ENCODE data around the gene NUAK2. TPM values are rescaled to one million over a fixed set of nuclear protein-coding genes. Genes with fewer than 3 reads are reported as not detected.

The NUAK2 gene
- total RNA-seq, 1 donor, result 34.2 TPM

DNA sequence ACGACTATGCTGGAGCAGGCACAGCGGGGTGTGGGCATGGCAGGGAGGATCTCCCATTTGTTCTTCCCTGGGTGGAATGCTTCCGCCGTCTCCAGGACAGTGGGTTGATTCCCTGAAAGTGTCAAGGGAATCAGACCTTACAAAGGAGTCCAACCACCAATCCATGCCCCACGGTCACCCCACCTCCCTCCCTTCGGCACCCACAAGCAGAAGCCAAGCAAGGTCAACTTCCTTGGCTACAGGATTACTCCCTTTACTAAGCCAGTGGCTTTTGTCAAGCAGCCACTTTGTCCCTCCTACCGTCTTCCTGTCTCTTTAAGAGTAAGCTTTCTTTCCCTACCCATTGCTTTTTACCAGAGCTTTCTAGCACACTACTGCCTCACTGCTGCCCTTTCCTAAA, 15.9 kb upstream of the NUAK2 start:
- Histone ChIP-seq H3K4me1 (ENCODE audit: insufficient read depth, low read length) (no peaks in the 10 kb centered on the region), H3K4me3 (ENCODE audit: low read length) (no peak overlapping the region), H3K27me3 (ENCODE audit: insufficient read depth, low read length) (peaks cover 4% of the 10 kb centered on the region), H3K9me3 (ENCODE audit: low read depth, low read length) (no peaks in the 10 kb centered on the region)

DNA sequence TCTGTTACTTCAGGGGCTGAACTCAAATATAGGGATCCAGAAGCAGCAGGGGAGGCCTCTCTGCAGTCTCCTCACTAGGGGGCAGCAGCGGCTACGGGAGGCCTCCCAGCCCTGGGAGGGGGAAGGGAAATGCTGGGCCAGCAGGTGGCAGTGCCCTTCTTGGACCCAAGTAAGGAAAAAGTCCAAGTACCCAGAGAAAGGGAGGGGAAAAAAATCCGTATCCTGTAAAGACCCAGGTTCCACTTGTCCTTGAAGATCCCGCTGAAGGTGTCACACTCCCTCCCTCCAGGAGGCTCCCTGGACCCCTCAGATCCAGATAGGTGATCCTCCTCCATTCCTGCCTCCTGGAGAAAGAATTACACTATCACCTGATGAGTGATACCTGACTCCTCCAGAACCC, 14.1 kb upstream of the NUAK2 start:
- no peak overlapping the region for H3K4me3 ChIP-seq (ENCODE audit: low read length)
- no peaks in the 10 kb centered on the region for H3K9me3 ChIP-seq (ENCODE audit: low read depth, low read length)
- no peaks in the 10 kb centered on the region for H3K27me3 ChIP-seq (ENCODE audit: insufficient read depth, low read length)
- H3K4me1 ChIP-seq (ENCODE audit: insufficient read depth, low read length), result no peaks in the 10 kb centered on the region

DNA sequence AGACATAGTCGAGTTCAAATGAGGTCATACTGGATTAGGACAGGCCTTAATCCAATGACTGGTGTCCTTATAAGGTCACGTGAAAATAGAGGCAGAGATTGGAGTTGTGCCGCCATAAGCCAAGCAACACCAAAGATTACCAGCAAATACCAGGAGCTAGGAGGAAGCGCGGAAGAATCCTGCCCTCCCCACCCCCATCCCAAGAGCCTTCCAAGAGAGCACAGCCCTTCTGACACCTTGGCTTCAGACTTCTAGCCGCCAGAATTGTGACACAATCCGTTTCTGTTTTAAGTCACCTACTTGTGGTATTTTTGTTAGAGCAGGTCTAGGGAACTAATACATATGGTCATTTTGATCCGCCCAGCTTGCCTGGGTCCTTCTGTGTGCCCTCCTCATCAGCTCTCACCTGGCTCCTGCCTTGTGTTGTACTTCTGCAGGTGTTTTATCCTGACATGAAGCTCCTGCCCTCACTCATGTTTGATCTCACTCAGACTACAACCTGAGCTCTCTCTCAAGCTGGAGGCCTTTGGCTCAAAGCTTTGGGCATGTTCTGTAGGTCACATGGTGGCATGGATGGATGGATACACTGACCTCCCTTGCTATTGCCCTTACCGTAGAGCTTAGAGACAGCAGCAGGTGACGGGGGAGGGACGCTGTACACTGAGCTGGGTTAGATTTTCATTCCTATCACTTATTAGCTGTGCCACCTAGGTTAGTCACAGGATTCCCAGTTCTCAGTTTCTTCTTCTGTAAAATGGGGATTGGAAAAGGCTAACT, 10.7 kb upstream of the NUAK2 start:
- H3K9me3 ChIP-seq (ENCODE audit: low read depth, low read length), result no peaks in the 10 kb centered on the region
- no peaks in the 10 kb centered on the region for H3K4me1 ChIP-seq (ENCODE audit: insufficient read depth, low read length)
- no peaks in the 10 kb centered on the region for H3K27me3 ChIP-seq (ENCODE audit: insufficient read depth, low read length)
- no peak overlapping the region for H3K4me3 ChIP-seq (ENCODE audit: low read length)

- Histone ChIP-seq H3K9me3 (ENCODE audit: low read depth, low read length) (no peaks in the 10 kb centered on the region), H3K27me3 (ENCODE audit: insufficient read depth, low read length) (peaks cover 2% of the 10 kb centered on the region), H3K4me3 (ENCODE audit: low read length) (no peak overlapping the region), H3K4me1 (ENCODE audit: insufficient read depth, low read length) (peaks cover 3% of the 10 kb centered on the region)
Observed at GRCh38 chr1:205330150-205330549, 8.6 kb upstream of the NUAK2 start.

DNA sequence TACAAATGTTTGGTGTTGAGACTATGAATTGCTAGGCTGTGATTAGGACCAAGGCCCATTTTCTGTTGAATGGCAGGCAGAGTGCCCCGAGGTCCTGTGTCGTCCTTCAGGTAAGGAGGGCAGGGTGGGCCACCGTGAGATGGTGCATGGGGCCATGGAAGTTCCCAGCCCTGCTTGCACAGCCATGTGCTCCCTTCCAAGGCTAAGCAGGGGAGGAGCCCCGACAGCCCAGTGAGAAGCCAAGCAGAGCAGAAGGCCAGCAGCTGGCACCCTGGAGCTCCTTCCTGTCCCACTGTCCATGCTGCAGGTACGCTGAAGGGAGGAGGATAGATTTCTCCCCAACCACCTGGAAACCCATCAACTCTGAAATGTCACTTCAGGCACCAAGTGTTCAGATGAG, 8.2 kb upstream of the NUAK2 start:
- H3K4me1 ChIP-seq (ENCODE audit: insufficient read depth, low read length), result peaks cover 7% of the 10 kb centered on the region

DNA sequence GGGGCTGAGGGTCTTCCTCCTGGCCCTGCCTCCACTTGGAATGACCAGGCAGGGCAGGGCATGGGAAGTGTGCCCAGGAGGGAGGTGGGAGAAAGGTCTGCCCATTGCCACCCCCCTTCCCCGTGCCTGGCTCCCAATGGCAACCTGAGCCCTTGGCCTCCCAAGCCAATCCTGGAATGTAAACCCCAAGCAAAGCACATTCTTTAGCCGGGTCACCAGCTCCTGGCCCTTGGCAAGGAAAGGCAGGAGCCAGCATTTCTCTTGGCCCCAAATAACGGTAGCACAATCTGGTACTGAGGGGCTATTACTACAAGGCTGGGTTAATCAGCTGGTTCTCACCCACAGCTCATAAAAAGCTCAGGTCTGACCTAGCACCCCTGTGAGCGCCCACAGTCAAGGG, 6.9 kb upstream of the NUAK2 start:
- no peak overlapping the region for H3K4me3 ChIP-seq (ENCODE audit: low read length)
- peaks cover 2% of the 10 kb centered on the region for H3K27me3 ChIP-seq (ENCODE audit: insufficient read depth, low read length)
- peaks cover 11% of the 10 kb centered on the region for H3K4me1 ChIP-seq (ENCODE audit: insufficient read depth, low read length)
- H3K9me3 ChIP-seq (ENCODE audit: low read depth, low read length), result no peaks in the 10 kb centered on the region

More for the DNA sequence above, 8.2 kb upstream of the NUAK2 start:
- no peaks in the 10 kb centered on the region for H3K9me3 ChIP-seq (ENCODE audit: low read depth, low read length)
- H3K27me3 ChIP-seq (ENCODE audit: insufficient read depth, low read length), result peaks cover 2% of the 10 kb centered on the region
- H3K4me3 ChIP-seq (ENCODE audit: low read length), result no peak overlapping the region

DNA sequence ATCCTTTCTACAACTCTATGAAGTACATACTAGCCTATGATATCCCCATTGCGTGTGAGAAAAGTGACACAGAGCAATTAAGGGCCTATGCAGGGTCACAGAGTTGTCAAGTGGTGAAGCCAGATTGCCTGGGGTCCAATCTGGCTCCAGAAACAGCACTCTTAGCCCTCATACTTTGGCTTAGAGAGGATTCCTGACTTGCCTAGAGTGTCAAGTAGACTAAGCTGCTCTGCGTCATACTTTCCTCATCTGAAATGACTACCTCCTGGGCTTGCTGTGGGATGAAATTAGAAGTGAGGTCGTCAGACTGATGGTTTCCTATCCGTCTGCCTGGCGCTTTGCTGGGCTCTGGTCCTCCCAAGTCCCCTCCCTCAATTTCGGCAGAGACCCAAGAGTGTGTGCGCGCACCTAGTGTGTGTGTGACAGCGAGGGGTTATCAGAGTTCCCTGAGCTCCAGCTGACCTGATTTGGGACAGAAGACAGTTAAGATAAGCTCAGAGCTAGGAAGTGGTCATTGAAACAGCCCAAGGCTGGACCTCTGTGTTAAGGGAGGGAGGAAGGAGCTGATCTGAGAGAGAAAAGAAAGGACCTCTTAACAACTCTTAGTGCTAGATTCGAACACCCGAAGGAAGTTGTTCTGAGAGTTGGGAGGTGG, 5.4 kb upstream of the NUAK2 start:
- H3K9me3 ChIP-seq (ENCODE audit: low read depth, low read length), result no peaks in the 10 kb centered on the region
- no peak overlapping the region for H3K4me3 ChIP-seq (ENCODE audit: low read length)
- H3K4me1 ChIP-seq (ENCODE audit: insufficient read depth, low read length), result peaks cover 16% of the 10 kb centered on the region
- H3K27me3 ChIP-seq (ENCODE audit: insufficient read depth, low read length), result peaks cover 2% of the 10 kb centered on the region

GRCh38 chr1:205325334-205325884, 3.9 kb upstream of the NUAK2 start:
- Histone ChIP-seq H3K4me3 (ENCODE audit: low read length) (no peak overlapping the region), H3K27me3 (ENCODE audit: insufficient read depth, low read length) (peaks cover 2% of the 10 kb centered on the region), H3K4me1 (ENCODE audit: insufficient read depth, low read length) (peaks cover 20% of the 10 kb centered on the region), H3K9me3 (ENCODE audit: low read depth, low read length) (no peaks in the 10 kb centered on the region)

- no peak overlapping the region for H3K4me3 ChIP-seq (ENCODE audit: low read length)
- H3K4me1 ChIP-seq (ENCODE audit: insufficient read depth, low read length), result peaks cover 26% of the 10 kb centered on the region
- no peaks in the 10 kb centered on the region for H3K9me3 ChIP-seq (ENCODE audit: low read depth, low read length)
- peaks cover 2% of the 10 kb centered on the region for H3K27me3 ChIP-seq (ENCODE audit: insufficient read depth, low read length)
Observed at GRCh38 chr1:205324781-205325180, 3.2 kb upstream of the NUAK2 start.

- Histone ChIP-seq H3K4me3 (ENCODE audit: low read length) (no peak overlapping the region), H3K27me3 (ENCODE audit: insufficient read depth, low read length) (peaks cover 2% of the 10 kb centered on the region), H3K4me1 (ENCODE audit: insufficient read depth, low read length) (peaks cover 36% of the 10 kb centered on the region), H3K9me3 (ENCODE audit: low read depth, low read length) (no peaks in the 10 kb centered on the region)
Observed at GRCh38 chr1:205323794-205324193, 2.2 kb upstream of the NUAK2 start.

- Histone ChIP-seq H3K9me3 (ENCODE audit: low read depth, low read length) (no peaks in the 10 kb centered on the region), H3K4me1 (ENCODE audit: insufficient read depth, low read length) (peaks cover 55% of the 10 kb centered on the region), H3K4me3 (ENCODE audit: low read length) (peak overlapping the region; percentile 98), H3K27me3 (ENCODE audit: insufficient read depth, low read length) (peaks cover 2% of the 10 kb centered on the region)
Observed at GRCh38 chr1:205321959-205322283, 376 bp upstream of the NUAK2 start.

DNA sequence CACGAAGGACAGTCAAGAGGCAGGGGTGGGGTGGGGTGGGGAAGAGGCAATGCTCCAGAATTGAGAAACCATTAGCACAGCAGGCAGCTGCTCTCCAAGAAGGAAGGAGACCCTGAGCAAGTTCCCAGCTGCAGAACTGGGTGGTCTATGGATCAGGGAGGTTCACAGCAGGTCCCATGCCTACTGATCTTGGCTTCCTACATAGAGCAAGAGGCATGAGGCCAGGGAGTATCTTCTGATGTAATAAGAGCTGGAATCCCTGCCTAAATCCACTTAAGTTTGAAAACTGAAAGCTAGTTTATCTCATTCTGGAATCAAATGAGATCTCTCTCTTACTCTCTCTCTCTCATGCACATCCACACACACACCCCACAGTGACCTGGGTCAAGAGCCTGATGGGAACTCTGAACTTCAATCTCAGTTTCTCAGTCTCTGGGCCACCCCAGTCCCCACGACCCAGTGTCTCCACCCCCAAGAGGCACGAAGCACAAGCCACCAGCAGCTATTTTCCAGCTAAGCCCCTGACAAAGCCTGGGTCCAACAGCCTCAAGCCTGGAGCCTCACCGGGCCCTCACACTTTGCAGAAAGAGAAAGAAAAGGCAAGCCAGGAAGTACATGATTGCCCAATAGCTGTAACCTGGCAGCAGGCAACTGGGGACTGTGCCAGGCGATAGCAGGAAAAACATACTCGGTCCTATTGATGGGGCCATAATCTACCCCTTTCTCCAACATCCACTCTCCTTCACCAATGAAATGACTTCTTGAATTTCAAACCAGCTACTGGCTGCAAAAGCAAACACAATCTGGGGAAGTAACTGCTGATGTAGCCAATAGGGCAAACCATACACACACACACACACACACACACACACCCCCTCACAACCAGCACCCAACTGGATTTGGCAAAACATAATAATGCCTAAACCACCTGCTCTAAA, 2.2 kb downstream of the NUAK2 start:
- no peaks in the 10 kb centered on the region for H3K9me3 ChIP-seq (ENCODE audit: low read depth, low read length)
- peaks cover 70% of the 10 kb centered on the region for H3K4me1 ChIP-seq (ENCODE audit: insufficient read depth, low read length)
- H3K27me3 ChIP-seq (ENCODE audit: insufficient read depth, low read length), result no peaks in the 10 kb centered on the region
- H3K4me3 ChIP-seq (ENCODE audit: low read length), result peak overlapping the region; percentile 98

DNA sequence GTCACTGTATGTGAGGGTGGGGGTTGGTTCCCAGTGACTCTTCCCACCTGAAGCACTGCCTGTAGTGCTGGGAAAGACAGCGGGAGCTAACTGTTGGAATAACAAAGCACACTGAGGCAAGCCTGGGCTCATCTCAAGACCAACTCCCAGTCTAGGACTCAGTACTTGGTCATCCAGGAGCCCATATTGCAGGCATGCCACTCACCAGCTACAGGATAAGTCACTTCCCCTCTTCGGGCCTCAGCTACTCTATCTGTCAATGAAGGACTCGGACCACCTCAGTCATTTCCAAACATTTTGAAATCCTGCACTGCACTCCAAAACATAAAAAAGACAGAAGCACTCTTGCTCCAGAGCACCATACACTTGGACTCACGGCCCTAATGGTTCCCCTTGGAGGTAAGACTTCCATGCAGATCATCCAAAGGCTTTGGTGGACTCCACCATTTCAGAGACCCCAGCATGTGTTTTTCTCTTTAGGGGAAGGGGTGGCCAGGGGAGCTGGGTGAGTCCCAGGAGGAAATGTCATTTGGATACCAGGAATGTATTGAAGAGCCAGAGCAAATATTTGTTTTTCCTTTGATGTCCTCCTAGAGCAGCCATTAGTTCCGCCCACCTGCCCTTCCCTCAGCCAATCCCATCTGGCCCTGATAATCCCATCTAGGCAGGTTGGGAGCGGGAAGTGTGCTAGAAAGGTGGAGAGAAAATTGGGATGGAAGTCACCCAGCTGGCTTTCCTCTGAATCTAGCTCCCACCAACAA, 3.1 kb downstream of the NUAK2 start:
- Histone ChIP-seq H3K27me3 (ENCODE audit: insufficient read depth, low read length) (no peaks in the 10 kb centered on the region), H3K9me3 (ENCODE audit: low read depth, low read length) (no peaks in the 10 kb centered on the region), H3K4me1 (ENCODE audit: insufficient read depth, low read length) (peaks cover 79% of the 10 kb centered on the region), H3K4me3 (ENCODE audit: low read length) (peak overlapping the region; percentile 98)

GRCh38 chr1:205317311-205317917, 4.1 kb downstream of the NUAK2 start:
- H3K9me3 ChIP-seq (ENCODE audit: low read depth, low read length), result no peaks in the 10 kb centered on the region
- H3K27me3 ChIP-seq (ENCODE audit: insufficient read depth, low read length), result no peaks in the 10 kb centered on the region
- peaks cover 89% of the 10 kb centered on the region for H3K4me1 ChIP-seq (ENCODE audit: insufficient read depth, low read length)
- no peak overlapping the region for H3K4me3 ChIP-seq (ENCODE audit: low read length)
